HG03097 (cell line): ENCODE results near the gene HNRNPH3.
"Not testable (repeated sequence)": the region's sequence is repeated elsewhere in the genome, so short reads cannot be mapped to it uniquely, and the experiment has no call there.

Experiments
- ATAC-seq: cut with Tn5 transposase; IDR thresholded peaks from one replicate; pipeline ENCODE4 v1.9.1; 2021; ENCODE audit not compliant: unreplicated experiment, low FRiP score

The HNRNPH3 gene

GRCh38 chr10:68331455-68332258, at the start of gene HNRNPH3:
TSS of gene HNRNPH3 (plus strand) at chr10:68332064. CDS start at chr10:68337222, 5,158 bp downstream.
- ATAC-seq, result peak; percentile 82

- ATAC-seq, result no peak
Measured at GRCh38 chr10:68284062-68285001, 47.5 kb upstream of the HNRNPH3 start.

GRCh38 chr10:68288717-68289116, 43.1 kb upstream of the HNRNPH3 start:
- no peak for ATAC-seq

- ATAC-seq, result no peak
Measured at GRCh38 chr10:68290736-68291135, 41.1 kb upstream of the HNRNPH3 start.

GRCh38 chr10:68296843-68297663, 34.8 kb upstream of the HNRNPH3 start:
- ATAC-seq, result no peak

GRCh38 chr10:68301301-68301700, 30.6 kb upstream of the HNRNPH3 start:
- no peak for ATAC-seq

- ATAC-seq, result no peak
Measured at GRCh38 chr10:68301790-68302502, 29.9 kb upstream of the HNRNPH3 start.

GRCh38 chr10:68302503-68302823, 29.4 kb upstream of the HNRNPH3 start:
- ATAC-seq, result no peak

- no peak for ATAC-seq
Measured at GRCh38 chr10:68302871-68303270, 29.0 kb upstream of the HNRNPH3 start.

GRCh38 chr10:68303849-68304412, 27.9 kb upstream of the HNRNPH3 start:
- no peak for ATAC-seq

- ATAC-seq, result no peak
Measured at GRCh38 chr10:68305854-68306253, 26.0 kb upstream of the HNRNPH3 start.

GRCh38 chr10:68310531-68310930, 21.3 kb upstream of the HNRNPH3 start:
- ATAC-seq, result no peak

- ATAC-seq, result not testable (repeated sequence)
Measured at GRCh38 chr10:68314930-68315329, 16.9 kb upstream of the HNRNPH3 start.

GRCh38 chr10:68315582-68315981, 16.3 kb upstream of the HNRNPH3 start:
- no peak for ATAC-seq

GRCh38 chr10:68318331-68319059, 13.4 kb upstream of the HNRNPH3 start:
- no peak for ATAC-seq

- not testable (repeated sequence) for ATAC-seq
Measured at GRCh38 chr10:68324396-68324795, 7.5 kb upstream of the HNRNPH3 start.

GRCh38 chr10:68327889-68328786, 3.7 kb upstream of the HNRNPH3 start:
- ATAC-seq, result no peak

GRCh38 chr10:68329506-68329861, 2.4 kb upstream of the HNRNPH3 start:
- no peak for ATAC-seq
